ENCODE data around the gene PTPN13. TPM values are rescaled to one million over a fixed set of nuclear protein-coding genes. Genes with fewer than 3 reads are reported as not detected.

Gene PTPN13
- total RNA-seq, 2 donors from 2014 or later = 18.6 to 36.4 TPM

- DNase-seq (ENCODE audit: low spot score) (no peak), ATAC-seq (ENCODE audit: insufficient number of reproducible peaks, low FRiP score, low read depth) (no peak)
- Histone ChIP-seq H3K27ac (no peak overlapping the region), H3K9me3 (no peaks in the 10 kb centered on the region), H3K4me1 (ENCODE audit: control insufficient read depth in 1 of 2, low read depth in 2 of 2) (no peaks in the 10 kb centered on the region), H3K27me3 (replicated peaks; ENCODE audit: insufficient read depth) (no peaks in the 10 kb centered on the region), H3K4me3 (no peak overlapping the region), H3K36me3 (no peaks in the 10 kb centered on the region)
- TF ChIP-seq CTCF (IDR thresholded peaks at IDR 0.05) = no peak
Observed at GRCh38 chr4:86603311-86603885, 9.3 kb downstream of the PTPN13 start.

DNA sequence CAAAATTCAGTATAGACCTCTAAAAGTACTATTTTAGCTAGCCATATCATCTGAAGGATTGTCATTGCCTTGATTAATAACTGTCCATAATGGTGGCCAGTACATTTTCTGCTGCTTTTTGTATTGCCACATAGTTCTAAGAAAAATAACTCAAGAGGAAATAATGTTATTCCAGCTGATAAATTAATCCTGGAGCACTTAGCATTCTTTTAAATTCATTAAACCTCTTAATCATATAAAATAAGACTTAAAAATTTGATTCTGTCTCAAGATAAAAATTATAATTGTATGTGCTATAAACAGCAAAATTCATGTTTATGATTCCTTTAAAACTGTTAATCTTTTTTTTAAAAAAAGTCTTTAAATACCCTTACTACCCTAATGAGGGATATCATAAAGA, 12.7 kb downstream of the PTPN13 start:
- no peak overlapping the region for H3K27ac ChIP-seq
- no peaks in the 10 kb centered on the region for H3K36me3 ChIP-seq
- H3K9me3 ChIP-seq = no peaks in the 10 kb centered on the region
- H3K27me3 ChIP-seq (replicated peaks; ENCODE audit: insufficient read depth) = no peaks in the 10 kb centered on the region
- TF ChIP-seq CTCF (IDR thresholded peaks at IDR 0.05) = no peak
- no peak overlapping the region for H3K4me3 ChIP-seq
- ATAC-seq (ENCODE audit: insufficient number of reproducible peaks, low FRiP score, low read depth) (no peak), DNase-seq (ENCODE audit: low spot score) (no peak)
- H3K4me1 ChIP-seq (ENCODE audit: control insufficient read depth in 1 of 2, low read depth in 2 of 2) = no peaks in the 10 kb centered on the region

- no peaks in the 10 kb centered on the region for H3K9me3 ChIP-seq
- no peak for DNase-seq (ENCODE audit: low spot score)
- no peak for TF ChIP-seq CTCF (IDR thresholded peaks at IDR 0.05)
- H3K4me3 ChIP-seq = no peak overlapping the region
- H3K27ac ChIP-seq = no peak overlapping the region
- no peaks in the 10 kb centered on the region for H3K36me3 ChIP-seq
- H3K4me1 ChIP-seq (ENCODE audit: control insufficient read depth in 1 of 2, low read depth in 2 of 2) = no peaks in the 10 kb centered on the region
- H3K27me3 ChIP-seq (replicated peaks; ENCODE audit: insufficient read depth) = no peaks in the 10 kb centered on the region
- ATAC-seq (ENCODE audit: insufficient number of reproducible peaks, low FRiP score, low read depth) = no peak
Observed at GRCh38 chr4:86608757-86609375, 14.8 kb downstream of the PTPN13 start.

GRCh38 chr4:86611757-86612156, 17.6 kb downstream of the PTPN13 start:
- Histone ChIP-seq H3K9me3 (no peaks in the 10 kb centered on the region), H3K4me3 (no peak overlapping the region), H3K4me1 (ENCODE audit: control insufficient read depth in 1 of 2, low read depth in 2 of 2) (no peaks in the 10 kb centered on the region), H3K36me3 (no peaks in the 10 kb centered on the region), H3K27ac (no peak overlapping the region), H3K27me3 (replicated peaks; ENCODE audit: insufficient read depth) (no peaks in the 10 kb centered on the region)
- no peak for ATAC-seq (ENCODE audit: insufficient number of reproducible peaks, low FRiP score, low read depth)
- no peak for TF ChIP-seq CTCF (IDR thresholded peaks at IDR 0.05)
- no peak for DNase-seq (ENCODE audit: low spot score)

DNA sequence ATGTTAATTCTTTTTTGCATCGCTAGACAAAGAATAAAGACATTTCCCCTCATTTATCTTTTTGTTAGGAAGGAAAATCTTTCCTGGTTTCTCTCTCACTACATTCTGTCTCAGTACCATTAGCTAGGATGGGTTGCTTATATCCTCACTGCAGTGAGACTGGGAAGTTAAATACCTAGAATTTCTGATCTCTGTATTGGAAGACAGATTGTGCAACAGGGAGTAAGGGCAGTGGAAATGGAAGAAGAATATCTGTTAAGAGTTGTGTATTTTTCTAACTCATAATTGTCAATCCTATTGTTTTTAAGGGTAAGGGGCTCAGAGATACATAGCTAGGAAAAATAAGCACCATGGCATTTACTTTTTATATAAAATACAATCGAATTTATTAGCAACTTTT, 19.6 kb downstream of the PTPN13 start:
- no peak overlapping the region for H3K27ac ChIP-seq
- no peak for ATAC-seq (ENCODE audit: insufficient number of reproducible peaks, low FRiP score, low read depth)
- H3K4me1 ChIP-seq (ENCODE audit: control insufficient read depth in 1 of 2, low read depth in 2 of 2) = no peaks in the 10 kb centered on the region
- no peak overlapping the region for H3K4me3 ChIP-seq
- no peaks in the 10 kb centered on the region for H3K36me3 ChIP-seq
- DNase-seq (ENCODE audit: low spot score) = no peak
- TF ChIP-seq CTCF (IDR thresholded peaks at IDR 0.05) = no peak
- H3K9me3 ChIP-seq = no peaks in the 10 kb centered on the region
- no peaks in the 10 kb centered on the region for H3K27me3 ChIP-seq (replicated peaks; ENCODE audit: insufficient read depth)
